Activated T-helper 2 cell treated with anti-CD3 and anti-CD28 coated beads, Interferon-gamma antibody, Interleukin-2, Interleukin-4, amounts not matched to agents 10 μg/mL and 5 μg/mL and 100 μg/mL, durations not matched to agents 14 hours and 24 hours and 36 hours (primary cell): ENCODE measurements around the gene MSLN. TPM values are rescaled to one million over a fixed set of nuclear protein-coding genes. Genes with fewer than 3 reads are reported as not detected.

Source experiments
- DNase-seq: peaks from one replicate; pipeline ENCODE4 v3.0.0; 2021; ENCODE audit warnings: low spot score
- H3K27ac Mint-ChIP-seq: one replicate; pipeline ENCODE4 v1.8.0; 2021; ENCODE audit warnings: mixed read lengths
- H3K27me3 Mint-ChIP-seq: one replicate; pipeline ENCODE4 v1.8.0; 2021; ENCODE audit warnings: low read depth, mixed read lengths
- H3K36me3 Mint-ChIP-seq: one replicate; pipeline ENCODE4 v1.8.0; 2021; ENCODE audit warnings: low read depth, mixed read lengths
- H3K4me1 Mint-ChIP-seq: one replicate; pipeline ENCODE4 v1.8.0; 2021; ENCODE audit warnings: low read depth, mixed read lengths
- H3K4me3 Mint-ChIP-seq: one replicate; pipeline ENCODE4 v1.8.0; 2021; ENCODE audit warnings: low read depth, mild to moderate bottlenecking, moderate library complexity, mixed read lengths
- H3K9me3 Mint-ChIP-seq: one replicate; pipeline ENCODE4 v1.8.0; 2021; ENCODE audit warnings: mixed read lengths
- intact Hi-C: fragments of 100-400 bp; cut with micrococcal nuclease; formaldehyde crosslinking; loops from one replicate; pipeline ENCODE4 v1.15.1; 2023
- total RNA-seq: library from RNA; stranded (reverse); gene quantifications from 2 replicates; pipeline ENCODE4 v1.2.3, GENCODE V29; 2022

The MSLN gene
- total RNA-seq, 1 donor from 2014 or later = not detected

DNA sequence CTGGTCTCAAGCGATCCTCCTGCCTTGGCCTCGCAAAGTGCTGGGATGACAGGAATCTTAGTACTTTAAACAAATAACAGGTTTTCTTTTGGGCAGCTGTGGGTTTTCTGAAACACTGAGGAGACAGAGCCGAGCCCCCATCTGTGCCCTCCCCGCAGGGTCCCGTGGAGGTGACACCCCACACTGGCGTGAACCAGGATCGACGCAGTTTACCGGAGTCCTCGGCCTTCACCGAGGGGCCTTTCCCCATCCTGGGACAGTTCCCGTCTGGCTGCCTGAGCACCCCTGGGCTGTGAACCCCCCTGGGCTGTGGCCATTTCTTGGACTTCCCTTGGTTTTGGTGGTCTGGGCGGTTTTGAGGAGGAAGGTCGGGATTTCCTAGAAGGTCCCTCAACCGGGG, 55.3 kb downstream of the MSLN start:
- Mint-ChIP-seq H3K4me3 (no peak overlapping the region), H3K9me3 (no peaks in the 10 kb centered on the region), H3K27ac (no peak overlapping the region), H3K27me3 (peaks cover 15% of the 10 kb centered on the region), H3K4me1 (peaks cover 10% of the 10 kb centered on the region), H3K36me3 (no peaks in the 10 kb centered on the region)
- intact Hi-C loops = no loop called here
- no peak for DNase-seq

DNA sequence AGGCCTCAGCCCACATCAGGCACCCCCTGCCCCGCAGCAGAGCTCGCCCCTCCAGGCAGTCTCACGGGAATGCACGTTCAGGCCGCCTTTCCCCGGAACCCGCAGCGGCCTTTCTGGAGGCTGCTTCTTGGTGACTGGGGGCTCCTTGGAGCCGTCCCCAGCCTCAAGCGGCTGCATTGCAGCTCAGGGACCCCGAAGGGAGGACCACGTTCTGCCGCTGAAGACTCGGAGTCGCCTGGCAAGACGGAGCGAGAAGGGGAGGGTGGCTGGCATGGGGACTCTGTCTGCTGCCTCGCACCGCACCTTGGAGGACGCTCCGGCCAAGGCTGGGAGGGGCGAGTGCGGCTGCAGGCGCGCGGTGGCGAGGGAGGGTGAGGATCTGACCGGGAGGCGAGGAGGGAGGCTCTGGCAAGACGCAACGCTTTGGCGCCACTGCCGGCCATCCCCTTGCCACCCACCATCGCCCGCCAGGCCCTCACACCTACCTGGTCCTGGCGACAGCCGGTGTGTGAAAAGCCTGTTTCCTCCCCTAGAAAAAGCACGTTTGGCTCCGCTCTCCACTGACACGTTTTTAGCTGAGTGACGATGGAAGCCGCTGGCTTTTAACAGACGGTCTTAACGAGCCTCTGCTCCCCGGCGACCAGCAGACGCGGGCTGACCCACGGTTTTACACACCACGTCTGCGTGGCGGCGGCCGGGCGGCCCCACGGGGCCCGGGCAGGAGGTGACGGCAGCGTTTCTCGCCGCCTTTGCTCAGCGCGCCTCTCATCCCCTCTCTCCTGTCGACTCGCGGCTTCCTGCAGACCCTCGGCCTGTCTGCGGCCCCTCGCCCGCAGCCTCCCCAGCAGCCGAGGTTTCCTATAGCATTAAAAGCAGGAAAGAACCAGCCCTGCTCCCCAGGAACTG, 56.7 kb downstream of the MSLN start:
- Mint-ChIP-seq H3K4me3 (no peak overlapping the region), H3K27ac (no peak overlapping the region), H3K27me3 (peaks cover 12% of the 10 kb centered on the region), H3K9me3 (no peaks in the 10 kb centered on the region), H3K36me3 (no peaks in the 10 kb centered on the region), H3K4me1 (peaks cover 10% of the 10 kb centered on the region)
- DNase-seq = no peak
- intact Hi-C loops = no loop called here

DNA sequence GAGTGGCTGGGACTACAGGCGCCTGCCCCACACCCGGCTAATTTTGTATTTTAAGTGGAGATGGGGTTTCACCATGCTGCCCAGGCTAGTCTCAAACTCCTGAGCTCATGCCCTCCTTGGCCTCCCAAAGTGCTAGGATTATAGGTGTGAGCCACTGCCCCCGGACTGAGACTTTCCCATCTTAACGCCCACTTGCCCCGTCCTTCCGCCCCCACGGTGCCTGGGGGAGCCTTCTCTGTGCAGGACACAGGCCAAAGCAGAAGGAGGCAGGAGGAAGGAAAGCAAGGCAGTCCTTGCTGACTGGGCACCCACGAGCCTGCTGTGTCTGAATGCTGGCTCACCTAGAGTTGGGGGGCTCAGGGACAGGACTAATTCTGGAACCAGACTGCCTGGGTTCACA, 57.6 kb downstream of the MSLN start:
- peaks cover 10% of the 10 kb centered on the region for H3K4me1 Mint-ChIP-seq
- H3K9me3 Mint-ChIP-seq = no peaks in the 10 kb centered on the region
- intact Hi-C loops = no loop called here
- H3K27ac Mint-ChIP-seq = no peak overlapping the region
- H3K4me3 Mint-ChIP-seq = no peak overlapping the region
- no peak for DNase-seq
- no peaks in the 10 kb centered on the region for H3K36me3 Mint-ChIP-seq
- peaks cover 6% of the 10 kb centered on the region for H3K27me3 Mint-ChIP-seq

Other genes starting within 250 kb of the MSLN start
- 101 and 103 TPM in 2 replicates for gene CAPN15, start 233.0 kb upstream of the MSLN start, total RNA-seq
- not detected in 2 replicates for gene PRR35, start 200.3 kb upstream of the MSLN start, total RNA-seq
- gene NHLRC4, start 193.7 kb upstream of the MSLN start, total RNA-seq = 1.1 and 1.3 TPM in 2 replicates
- gene PIGQ, start 190.8 kb upstream of the MSLN start, total RNA-seq = 43.4 and 44.9 TPM in 2 replicates
- 13.4 and 16.2 TPM in 2 replicates for gene RAB40C, start 170.7 kb upstream of the MSLN start, total RNA-seq
- 0.32 and 0.57 TPM in 2 replicates for gene WFIKKN1, start 129.7 kb upstream of the MSLN start, total RNA-seq
- gene METTL26, start 124.4 kb upstream of the MSLN start, total RNA-seq = 128 and 131 TPM in 2 replicates
- gene MCRIP2, start 118.9 kb upstream of the MSLN start, total RNA-seq = 62.6 and 63.1 TPM in 2 replicates
- gene WDR90, start 111.4 kb upstream of the MSLN start, total RNA-seq = 73.7 and 77.2 TPM in 2 replicates
- gene RHOT2, start 92.6 kb upstream of the MSLN start, total RNA-seq = 156 and 158 TPM in 2 replicates
- 1.3 and 1.4 TPM in 2 replicates for gene RHBDL1, start 85.1 kb upstream of the MSLN start, total RNA-seq
- 84.1 and 91.2 TPM in 2 replicates for gene STUB1, start 80.3 kb upstream of the MSLN start, total RNA-seq
- gene JMJD8, start 76.4 kb upstream of the MSLN start, total RNA-seq = 48.8 and 52.9 TPM in 2 replicates
- 19.0 and 20.9 TPM in 2 replicates for gene WDR24, start 70.3 kb upstream of the MSLN start, total RNA-seq
- 5.8 and 6.4 TPM in 2 replicates for gene FBXL16, start 54.9 kb upstream of the MSLN start, total RNA-seq
- 30.0 and 31.7 TPM in 2 replicates for gene METRN, start 45.6 kb upstream of the MSLN start, total RNA-seq
- gene ANTKMT, start 39.6 kb upstream of the MSLN start, total RNA-seq = 52.8 and 54.4 TPM in 2 replicates
- 7.3 and 8.3 TPM in 2 replicates for gene CCDC78, start 34.3 kb upstream of the MSLN start, total RNA-seq
- 18.5 and 21.4 TPM in 2 replicates for gene HAGHL, start 33.6 kb upstream of the MSLN start, total RNA-seq
- gene CIAO3, start 19.7 kb upstream of the MSLN start, total RNA-seq = 42.8 and 43.4 TPM in 2 replicates
- gene RPUSD1, start 27.6 kb downstream of the MSLN start, total RNA-seq = 35.1 and 35.3 TPM in 2 replicates
- 108 and 119 TPM in 2 replicates for gene CHTF18, start 27.9 kb downstream of the MSLN start, total RNA-seq
- gene GNG13, start 40.0 kb downstream of the MSLN start, total RNA-seq = not detected in 2 replicates
- 14.0 and 14.3 TPM in 2 replicates for gene LMF1, start 210.2 kb downstream of the MSLN start, total RNA-seq
- 0.78 and 1.2 TPM in 2 replicates for gene SOX8, start 221.0 kb downstream of the MSLN start, total RNA-seq